Measurements from ENCODE around the gene VOPP1. TPM values are rescaled to one million over a fixed set of nuclear protein-coding genes. Genes with fewer than 3 reads are reported as not detected.

VOPP1 gene
- total and polyA plus RNA-seq, 4 experiments from 2014 or later, result 43.0 to 98.7 (median 90.7) TPM

GRCh38 chr7:55558962-55559920 is 13.1 kb downstream of the VOPP1 start:
- peak overlapping the region in 7 of 8 donors; percentile 21 to 56 (median 35) for H3K4me3 Mint-ChIP-seq
- H3K36me3 ChIP-seq (ENCODE audit: insufficient read depth, low read length), result peaks cover 6% of the 10 kb centered on the region
- no peak overlapping the region for H3K27ac ChIP-seq (ENCODE audit: low read depth, low read length)
- no peaks in the 10 kb centered on the region for H3K27me3 ChIP-seq (ENCODE audit: insufficient read depth, low read length)
- no peaks in the 10 kb centered on the region for H3K9me3 ChIP-seq (ENCODE audit: control insufficient read depth in 1 of 2, low read length in 2 of 2)
- H3K4me1 Mint-ChIP-seq, result peaks cover 76 to 95% (median 84%) of the 10 kb centered on the region in 4 donors
- ChIA-PET POLR2A (ENCODE audit: partially characterized antibody) (interaction anchor here (0.6 to 1.9 kb wide), 6 partner anchors 9 to 484 kb away, joined by 3 to 11 read pairs (median 3); no protein-coding TSS in a partner anchor), CTCF (ENCODE audit: partially characterized antibody) (interaction anchor here (0.5 to 1.7 kb wide), 3 partner anchors 7 to 156 kb away, joined by 3 to 4 read pairs (median 4); no protein-coding TSS in a partner anchor)
- H3K4me1 ChIP-seq (ENCODE audit: insufficient read depth, low read length), result peaks cover 98% of the 10 kb centered on the region
- H3K4me3 ChIP-seq (ENCODE audit: low read length in 2 of 2), result no peak overlapping the region
- peaks cover 17 to 37% of the 10 kb centered on the region in 2 donors for H3K36me3 Mint-ChIP-seq
- no peaks in the 10 kb centered on the region for H3K27me3 Mint-ChIP-seq
- no peaks in the 10 kb centered on the region for H3K9me3 Mint-ChIP-seq
- no peak for DNase-seq
- intact Hi-C loops (cut with micrococcal nuclease), result loop anchor here (1.0 kb wide), 1 partner anchor 11 kb away; no protein-coding TSS in a partner anchor
- H3K27ac Mint-ChIP-seq, result peak overlapping the region; percentile 12 to 75 (median 48)

- Mint-ChIP-seq H3K36me3 (peaks cover 19 to 43% of the 10 kb centered on the region in 2 donors), H3K27me3 (no peaks in the 10 kb centered on the region), H3K4me3 (peak overlapping the region in 7 of 8 donors; percentile 4 to 80 (median 50)), H3K27ac (peak overlapping the region; percentile 12 to 87 (median 76)), H3K4me1 (peaks cover 83 to 100% (median 89%) of the 10 kb centered on the region in 4 donors), H3K9me3 (peaks cover 0 to 2% (median 0%) of the 10 kb centered on the region in 8 donors)
- no peak for DNase-seq
- Histone ChIP-seq H3K27ac (ENCODE audit: low read depth, low read length) (no peak overlapping the region), H3K36me3 (ENCODE audit: insufficient read depth, low read length) (peaks cover 6% of the 10 kb centered on the region), H3K4me3 (ENCODE audit: low read length in 2 of 2) (no peak overlapping the region), H3K4me1 (ENCODE audit: insufficient read depth, low read length) (peaks cover 100% of the 10 kb centered on the region), H3K9me3 (ENCODE audit: control insufficient read depth in 1 of 2, low read length in 2 of 2) (no peaks in the 10 kb centered on the region), H3K27me3 (ENCODE audit: insufficient read depth, low read length) (no peaks in the 10 kb centered on the region)
- ChIA-PET POLR2A (ENCODE audit: partially characterized antibody) (interaction anchor here (1.0 kb wide), 1 partner anchor 14 kb away, joined by 3 read pairs; no protein-coding TSS in a partner anchor), CTCF (ENCODE audit: partially characterized antibody) (interaction anchor here (1.7 kb wide), 1 partner anchor 9 kb away, joined by 4 read pairs; no protein-coding TSS in a partner anchor)
- intact Hi-C loops (cut with micrococcal nuclease), result no loop called here
Observed at GRCh38 chr7:55557666-55558188, 14.6 kb downstream of the VOPP1 start.

DNA sequence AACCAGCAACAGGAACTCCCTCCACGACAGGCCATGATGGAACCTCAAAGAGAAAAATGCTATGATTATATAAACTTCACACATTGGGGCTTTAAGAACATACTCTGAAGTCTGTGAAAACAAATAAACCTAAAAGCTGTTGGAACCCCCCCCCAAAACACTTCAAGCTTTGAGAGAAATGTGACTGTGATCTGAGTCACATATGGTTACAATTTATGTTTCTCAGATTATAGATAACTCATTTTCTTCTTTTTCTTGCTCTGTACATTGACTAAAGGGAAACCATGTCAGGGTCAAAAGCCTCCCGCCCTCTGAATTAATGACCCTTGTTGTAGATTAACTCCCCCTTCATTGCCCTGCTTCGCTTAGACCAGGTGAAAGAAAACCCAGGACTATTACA is 15.8 kb downstream of the VOPP1 start:
- no peaks in the 10 kb centered on the region for H3K9me3 ChIP-seq (ENCODE audit: control insufficient read depth in 1 of 2, low read length in 2 of 2)
- H3K36me3 ChIP-seq (ENCODE audit: insufficient read depth, low read length), result peaks cover 6% of the 10 kb centered on the region
- Mint-ChIP-seq H3K27ac (peak overlapping the region in 6 of 7 donors; percentile 33 to 87 (median 70)), H3K9me3 (peaks cover 0 to 2% (median 0%) of the 10 kb centered on the region in 8 donors), H3K36me3 (peaks cover 14 to 46% of the 10 kb centered on the region in 2 donors), H3K4me3 (peak overlapping the region in 3 of 8 donors; percentile 24 to 49 (median 46)), H3K4me1 (peaks cover 80 to 100% (median 88%) of the 10 kb centered on the region in 4 donors), H3K27me3 (no peaks in the 10 kb centered on the region)
- H3K4me3 ChIP-seq (ENCODE audit: low read length in 2 of 2), result no peak overlapping the region
- DNase-seq, result no peak
- peaks cover 100% of the 10 kb centered on the region for H3K4me1 ChIP-seq (ENCODE audit: insufficient read depth, low read length)
- POLR2A ChIA-PET (ENCODE audit: partially characterized antibody), result no interaction called here
- intact Hi-C loops (cut with micrococcal nuclease), result no loop called here
- CTCF ChIA-PET (ENCODE audit: partially characterized antibody), result interaction anchor here (1.1 kb wide), 1 partner anchor 14 kb away, joined by 3 read pairs; no protein-coding TSS in a partner anchor
- H3K27ac ChIP-seq (ENCODE audit: low read depth, low read length), result no peak overlapping the region
- H3K27me3 ChIP-seq (ENCODE audit: insufficient read depth, low read length), result no peaks in the 10 kb centered on the region

- H3K36me3 ChIP-seq (ENCODE audit: insufficient read depth, low read length), result peaks cover 6% of the 10 kb centered on the region
- ChIA-PET POLR2A (ENCODE audit: partially characterized antibody) (no interaction called here), CTCF (ENCODE audit: partially characterized antibody) (interaction anchor here (1.1 to 1.8 kb wide), 2 partner anchors 11 to 13 kb away, joined by 3 to 6 read pairs; no protein-coding TSS in a partner anchor)
- no peak overlapping the region for H3K4me3 ChIP-seq (ENCODE audit: low read length in 2 of 2)
- DNase-seq, result no peak
- H3K9me3 ChIP-seq (ENCODE audit: control insufficient read depth in 1 of 2, low read length in 2 of 2), result no peaks in the 10 kb centered on the region
- intact Hi-C loops (cut with micrococcal nuclease), result no loop called here
- peak overlapping the region in 1 of 8 donors; percentile 4 for H3K4me3 Mint-ChIP-seq
- H3K36me3 Mint-ChIP-seq, result peaks cover 14 to 44% of the 10 kb centered on the region in 2 donors
- peaks cover 81 to 100% (median 89%) of the 10 kb centered on the region in 4 donors for H3K4me1 Mint-ChIP-seq
- H3K27me3 Mint-ChIP-seq, result no peaks in the 10 kb centered on the region
- peaks cover 0 to 2% (median 0%) of the 10 kb centered on the region in 8 donors for H3K9me3 Mint-ChIP-seq
- no peaks in the 10 kb centered on the region for H3K27me3 ChIP-seq (ENCODE audit: insufficient read depth, low read length)
- peaks cover 100% of the 10 kb centered on the region for H3K4me1 ChIP-seq (ENCODE audit: insufficient read depth, low read length)
- peak overlapping the region in 6 of 7 donors; percentile 33 to 79 (median 54) for H3K27ac Mint-ChIP-seq
- no peak overlapping the region for H3K27ac ChIP-seq (ENCODE audit: low read depth, low read length)
Observed at GRCh38 chr7:55556031-55556430, 16.3 kb downstream of the VOPP1 start.

GRCh38 chr7:55555160-55555559 is 17.1 kb downstream of the VOPP1 start:
- Mint-ChIP-seq H3K4me3 (peak overlapping the region in 2 of 8 donors; percentile 8 to 39), H3K27ac (peak overlapping the region in 5 of 7 donors; percentile 51 to 85 (median 68))
- peaks cover 98% of the 10 kb centered on the region for H3K4me1 ChIP-seq (ENCODE audit: insufficient read depth, low read length)

GRCh38 chr7:55554038-55554437 is 18.3 kb downstream of the VOPP1 start:
- CTCF ChIA-PET (ENCODE audit: partially characterized antibody), result interaction anchor here (1.1 to 2.9 kb wide), 3 partner anchors 9 to 39 kb away, joined by 3 to 9 read pairs (median 6); no protein-coding TSS in a partner anchor
- H3K27me3 ChIP-seq (ENCODE audit: insufficient read depth, low read length), result no peaks in the 10 kb centered on the region
- peaks cover 14 to 41% of the 10 kb centered on the region in 2 donors for H3K36me3 Mint-ChIP-seq
- POLR2A ChIA-PET (ENCODE audit: partially characterized antibody), result interaction anchor here (0.9 to 1.6 kb wide), 4 partner anchors 18 to 20 kb away, joined by 3 to 7 read pairs (median 3); no protein-coding TSS in a partner anchor
- H3K27ac ChIP-seq (ENCODE audit: low read depth, low read length), result no peak overlapping the region
- intact Hi-C loops (cut with micrococcal nuclease), result no loop called here
- peak overlapping the region; percentile 43 to 88 (median 73) for H3K27ac Mint-ChIP-seq
- peaks cover 98% of the 10 kb centered on the region for H3K4me1 ChIP-seq (ENCODE audit: insufficient read depth, low read length)
- DNase-seq, result no peak
- peaks cover 0 to 2% (median 0%) of the 10 kb centered on the region in 8 donors for H3K9me3 Mint-ChIP-seq
- H3K4me3 Mint-ChIP-seq, result peak overlapping the region in 6 of 8 donors; percentile 1 to 80 (median 48)
- H3K27me3 Mint-ChIP-seq, result no peaks in the 10 kb centered on the region
- H3K9me3 ChIP-seq (ENCODE audit: control insufficient read depth in 1 of 2, low read length in 2 of 2), result no peaks in the 10 kb centered on the region
- peaks cover 75 to 100% (median 88%) of the 10 kb centered on the region in 4 donors for H3K4me1 Mint-ChIP-seq
- no peak overlapping the region for H3K4me3 ChIP-seq (ENCODE audit: low read length in 2 of 2)
- peaks cover 6% of the 10 kb centered on the region for H3K36me3 ChIP-seq (ENCODE audit: insufficient read depth, low read length)

More at GRCh38 chr7:55555160-55555559, 17.1 kb downstream of the VOPP1 start:
- Mint-ChIP-seq H3K9me3 (peaks cover 0 to 2% (median 0%) of the 10 kb centered on the region in 8 donors), H3K36me3 (peaks cover 14 to 41% of the 10 kb centered on the region in 2 donors), H3K27me3 (no peaks in the 10 kb centered on the region), H3K4me1 (peaks cover 77 to 100% (median 88%) of the 10 kb centered on the region in 4 donors)
- intact Hi-C loops (cut with micrococcal nuclease), result no loop called here
- Histone ChIP-seq H3K4me3 (ENCODE audit: low read length in 2 of 2) (no peak overlapping the region), H3K36me3 (ENCODE audit: insufficient read depth, low read length) (peaks cover 6% of the 10 kb centered on the region), H3K27ac (ENCODE audit: low read depth, low read length) (no peak overlapping the region), H3K9me3 (ENCODE audit: control insufficient read depth in 1 of 2, low read length in 2 of 2) (no peaks in the 10 kb centered on the region), H3K27me3 (ENCODE audit: insufficient read depth, low read length) (no peaks in the 10 kb centered on the region)
- ChIA-PET POLR2A (ENCODE audit: partially characterized antibody) (no interaction called here), CTCF (ENCODE audit: partially characterized antibody) (interaction anchor here (0.9 to 2.9 kb wide), 4 partner anchors 10 to 42 kb away, joined by 3 to 9 read pairs (median 4); no protein-coding TSS in a partner anchor)
- DNase-seq, result no peak

Measured in CD4-positive, alpha-beta memory T cell (primary cell).